ENCODE data around the gene FBF1. TPM values are rescaled to one million over a fixed set of nuclear protein-coding genes. Genes with fewer than 3 reads are reported as not detected.

FBF1 gene
- total RNA-seq, 1 donor from 2014 or later = 5.1 TPM

DNA sequence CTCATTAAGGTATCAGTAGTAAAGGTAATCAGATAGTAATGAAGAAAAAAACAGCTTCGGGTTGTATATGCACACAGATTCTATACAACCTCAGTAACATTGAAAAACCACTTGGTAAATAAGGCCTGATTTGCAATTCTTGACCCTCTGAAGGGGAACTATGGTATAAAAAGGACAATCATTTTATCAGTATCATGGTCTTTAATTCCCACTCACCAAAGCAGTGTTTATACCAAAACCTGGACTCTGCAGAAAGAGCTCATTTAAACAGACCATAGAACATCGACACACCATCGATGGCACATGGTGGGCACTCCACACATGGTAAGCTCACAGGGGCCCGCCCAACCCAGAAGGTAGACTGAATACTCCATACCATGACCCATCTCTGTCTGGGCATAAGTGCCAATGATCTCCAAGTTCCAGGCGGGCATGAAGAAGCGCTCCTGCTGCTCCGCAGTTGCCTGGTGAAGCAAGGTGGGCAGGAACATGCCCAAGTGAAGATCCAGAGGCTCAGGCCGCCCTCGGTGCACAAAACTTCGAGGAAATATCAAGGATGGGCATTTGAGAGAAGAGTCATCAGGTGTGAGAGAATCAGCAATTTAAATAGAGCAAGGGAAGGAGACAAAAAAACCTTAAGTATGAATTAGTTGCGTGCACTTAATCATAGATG is 19.1 kb upstream of the FBF1 start:
- Histone ChIP-seq H3K9me3 (ENCODE audit: insufficient read depth, low read depth, low read length) (no peaks in the 10 kb centered on the region), H3K36me3 (ENCODE audit: insufficient read depth, low read length) (peaks cover 12% of the 10 kb centered on the region), H3K79me2 (ENCODE audit: insufficient read depth, low read length) (peaks cover 25% of the 10 kb centered on the region), H3K4me3 (ENCODE audit: insufficient read depth, low read depth, low read length) (no peak overlapping the region), H3K4me1 (ENCODE audit: insufficient read depth, low read length) (no peaks in the 10 kb centered on the region), H3K27me3 (ENCODE audit: insufficient read depth, low read length) (no peaks in the 10 kb centered on the region), H3K27ac (ENCODE audit: low read depth, low read length) (no peak overlapping the region), H3K4me2 (ENCODE audit: low read length) (no peak overlapping the region), H4K20me1 (ENCODE audit: insufficient read depth, low read length) (peaks cover 51% of the 10 kb centered on the region), H2AFZ (ENCODE audit: low read depth, low read length) (no peak overlapping the region), H3K9ac (ENCODE audit: low read length) (no peak overlapping the region)
- TF ChIP-seq, protein P1, sequence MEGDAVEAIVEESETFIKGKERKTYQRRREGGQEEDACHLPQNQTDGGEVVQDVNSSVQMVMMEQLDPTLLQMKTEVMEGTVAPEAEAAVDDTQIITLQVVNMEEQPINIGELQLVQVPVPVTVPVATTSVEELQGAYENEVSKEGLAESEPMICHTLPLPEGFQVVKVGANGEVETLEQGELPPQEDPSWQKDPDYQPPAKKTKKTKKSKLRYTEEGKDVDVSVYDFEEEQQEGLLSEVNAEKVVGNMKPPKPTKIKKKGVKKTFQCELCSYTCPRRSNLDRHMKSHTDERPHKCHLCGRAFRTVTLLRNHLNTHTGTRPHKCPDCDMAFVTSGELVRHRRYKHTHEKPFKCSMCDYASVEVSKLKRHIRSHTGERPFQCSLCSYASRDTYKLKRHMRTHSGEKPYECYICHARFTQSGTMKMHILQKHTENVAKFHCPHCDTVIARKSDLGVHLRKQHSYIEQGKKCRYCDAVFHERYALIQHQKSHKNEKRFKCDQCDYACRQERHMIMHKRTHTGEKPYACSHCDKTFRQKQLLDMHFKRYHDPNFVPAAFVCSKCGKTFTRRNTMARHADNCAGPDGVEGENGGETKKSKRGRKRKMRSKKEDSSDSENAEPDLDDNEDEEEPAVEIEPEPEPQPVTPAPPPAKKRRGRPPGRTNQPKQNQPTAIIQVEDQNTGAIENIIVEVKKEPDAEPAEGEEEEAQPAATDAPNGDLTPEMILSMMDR (IDR thresholded peaks at IDR 0.05; ENCODE audit: insufficient read depth, low read depth, low read length) = no peak
- TF ChIP-seq EZH2 (IDR thresholded peaks at IDR 0.05; ENCODE audit: insufficient read depth, low read length) = no peak
- DNase-seq (ENCODE audit: low read depth) (no peak), FAIRE-seq (no peak)
- H3K27me3 Mint-ChIP-seq (ENCODE audit: low read depth, unreplicated experiment) = no peaks in the 10 kb centered on the region
- peaks cover 5% of the 10 kb centered on the region for H3K4me1 Mint-ChIP-seq (ENCODE audit: low read depth, unreplicated experiment)
- H3K4me3 Mint-ChIP-seq (ENCODE audit: unreplicated experiment) = no peak overlapping the region
- no peaks in the 10 kb centered on the region for H3K9me3 Mint-ChIP-seq (ENCODE audit: unreplicated experiment)
- peaks cover 11% of the 10 kb centered on the region for H3K36me3 Mint-ChIP-seq (ENCODE audit: low read depth, unreplicated experiment)
- no peak overlapping the region for H3K27ac Mint-ChIP-seq (ENCODE audit: unreplicated experiment)

DNA sequence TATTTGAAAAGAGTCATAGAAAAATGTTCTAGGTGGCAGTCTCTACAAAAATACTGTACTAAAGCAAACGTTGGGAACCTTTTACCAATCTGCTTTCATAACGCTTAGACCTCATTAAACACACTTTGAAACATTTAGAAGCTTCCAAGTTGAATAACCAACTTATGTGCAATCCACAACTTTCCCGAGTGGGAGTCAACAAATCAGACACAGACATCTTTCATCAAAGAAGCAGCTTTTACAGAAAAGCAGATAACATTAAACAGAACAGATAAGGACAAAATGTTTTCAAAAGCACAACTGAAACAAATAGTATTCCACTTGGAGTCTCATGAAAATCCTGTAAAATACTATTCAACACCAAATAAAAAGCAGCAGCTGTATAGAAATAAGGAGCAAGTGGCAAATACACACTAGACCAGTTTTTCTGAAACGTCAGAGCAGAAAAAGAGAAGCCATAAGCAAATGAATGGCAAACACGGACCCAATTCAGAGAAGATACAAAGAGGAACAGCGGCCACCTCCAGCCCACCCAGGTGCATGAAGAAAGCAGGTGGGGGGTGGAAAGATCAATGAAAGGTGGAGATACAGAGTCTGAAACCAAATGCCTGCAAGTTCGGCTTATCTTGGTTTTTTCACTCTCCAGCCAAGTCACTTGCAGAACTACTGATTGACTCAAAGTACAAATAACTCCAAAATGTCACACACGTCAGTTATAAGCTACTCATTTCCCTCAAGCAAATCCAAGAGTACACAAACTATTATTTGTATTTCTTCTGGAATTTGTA is 18.4 kb upstream of the FBF1 start:
- Histone ChIP-seq H3K9ac (ENCODE audit: low read length) (no peak overlapping the region), H3K27ac (ENCODE audit: low read depth, low read length) (no peak overlapping the region), H3K4me1 (ENCODE audit: insufficient read depth, low read length) (no peaks in the 10 kb centered on the region), H2AFZ (ENCODE audit: low read depth, low read length) (no peak overlapping the region), H3K4me2 (ENCODE audit: low read length) (no peak overlapping the region), H3K36me3 (ENCODE audit: insufficient read depth, low read length) (peaks cover 12% of the 10 kb centered on the region), H4K20me1 (ENCODE audit: insufficient read depth, low read length) (peaks cover 44% of the 10 kb centered on the region), H3K79me2 (ENCODE audit: insufficient read depth, low read length) (peaks cover 20% of the 10 kb centered on the region), H3K9me3 (ENCODE audit: insufficient read depth, low read depth, low read length) (no peaks in the 10 kb centered on the region), H3K27me3 (ENCODE audit: insufficient read depth, low read length) (no peaks in the 10 kb centered on the region), H3K4me3 (ENCODE audit: insufficient read depth, low read depth, low read length) (no peak overlapping the region)
- H3K27ac Mint-ChIP-seq (ENCODE audit: unreplicated experiment) = no peak overlapping the region
- FAIRE-seq = no peak
- H3K9me3 Mint-ChIP-seq (ENCODE audit: unreplicated experiment) = no peaks in the 10 kb centered on the region
- TF ChIP-seq EZH2 (IDR thresholded peaks at IDR 0.05; ENCODE audit: insufficient read depth, low read length) = no peak
- TF ChIP-seq, protein P1 (IDR thresholded peaks at IDR 0.05; ENCODE audit: insufficient read depth, low read depth, low read length) = no peak
- no peaks in the 10 kb centered on the region for H3K27me3 Mint-ChIP-seq (ENCODE audit: low read depth, unreplicated experiment)
- peaks cover 5% of the 10 kb centered on the region for H3K4me1 Mint-ChIP-seq (ENCODE audit: low read depth, unreplicated experiment)
- H3K4me3 Mint-ChIP-seq (ENCODE audit: unreplicated experiment) = no peak overlapping the region
- peaks cover 8% of the 10 kb centered on the region for H3K36me3 Mint-ChIP-seq (ENCODE audit: low read depth, unreplicated experiment)
- DNase-seq (ENCODE audit: low read depth) = no peak

All from astrocyte (in vitro differentiated cells and primary cell).